ENCODE results near the gene RPS3. TPM values are rescaled to one million over a fixed set of nuclear protein-coding genes. Genes with fewer than 3 reads are reported as not detected.

The RPS3 gene
- total and polyA plus RNA-seq, 2 of the 13 experiments (the other 11 are each of a cell fraction or from before 2014, with no cell fraction given) = 2,143 to 3,616 TPM

DNA sequence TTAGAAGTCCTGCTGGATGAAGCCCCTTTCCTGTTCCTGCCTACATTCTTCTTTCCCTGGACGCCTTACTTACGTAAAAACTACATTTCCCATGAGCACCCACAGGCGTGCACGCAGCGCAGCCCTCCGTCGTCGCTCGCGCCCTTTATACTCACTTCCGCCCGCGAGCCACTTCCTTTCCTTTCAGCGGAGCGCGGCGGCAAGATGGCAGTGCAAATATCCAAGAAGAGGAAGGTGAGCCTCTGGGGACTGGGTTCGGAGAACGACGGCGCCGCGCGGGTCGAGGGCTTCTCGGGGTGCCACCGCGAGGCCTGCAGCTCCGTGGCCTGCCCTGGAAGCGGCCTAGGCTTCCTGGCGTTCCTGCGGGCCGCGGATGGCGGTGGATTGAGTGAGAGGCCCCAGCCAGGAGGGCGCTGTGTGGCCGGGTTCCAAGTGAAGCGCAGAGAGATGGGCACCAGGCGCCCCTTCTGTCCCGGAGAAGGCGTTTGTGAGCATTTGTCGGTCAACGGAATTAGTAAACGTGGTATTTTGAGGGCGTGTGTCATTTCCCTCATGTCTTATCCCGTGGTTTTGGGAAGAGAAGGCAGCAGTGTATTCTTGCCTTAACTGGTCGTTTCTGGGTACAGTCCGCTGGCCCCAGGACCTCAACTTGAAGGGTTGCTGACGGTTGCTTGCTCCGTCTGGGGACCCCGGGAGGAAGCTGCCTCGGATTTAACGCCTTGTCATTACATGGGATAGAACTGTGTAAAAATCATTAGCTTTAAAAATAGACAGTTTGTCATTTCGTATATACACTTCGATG is at the start of gene RPS3 (continued):
- TF ChIP-seq SOX13 (IDR thresholded peaks at IDR 0.05) (no peak), SOX13 (CRISPR knock-in tag; conservative IDR thresholded peaks at IDR 0.05 in 1 of 2, IDR thresholded peaks at IDR 0.05 in 1 of 2) (no peak; a peak in 1 of 4 replicates), MNT (IDR thresholded peaks at IDR 0.05) (no peak), HNRNPL (IDR thresholded peaks at IDR 0.05; ENCODE audit: low read depth, low read length) (peak; percentile 90), ZNF564 (CRISPR knock-in tag; IDR thresholded peaks at IDR 0.05) (no peak), PCBP1 (IDR thresholded peaks at IDR 0.05; ENCODE audit: borderline replicate concordance, low read depth, low read length) (no peak), ZFP90 (CRISPR knock-in tag; IDR thresholded peaks at IDR 0.05; ENCODE audit: borderline replicate concordance) (peak; percentile 96), NFE2L1 (CRISPR knock-in tag; IDR thresholded peaks at IDR 0.05; ENCODE audit: borderline replicate concordance) (peak; percentile 84; the same call in 1 of the 2 replicates), CREM (IDR thresholded peaks at IDR 0.05) (peak; percentile 98), CREM (CRISPR knock-in tag; IDR thresholded peaks at IDR 0.05) (peak; percentile 59; the same call in 1 of the 2 replicates), TFDP1 (CRISPR knock-in tag; IDR thresholded peaks at IDR 0.05; ENCODE audit: borderline replicate concordance) (peak; percentile 92; the same call in 1 of the 2 replicates), SMYD3 (CRISPR knock-in tag; IDR thresholded peaks at IDR 0.05) (peak; percentile 86; the same call in 1 of the 2 replicates), HOMEZ (CRISPR knock-in tag; IDR thresholded peaks at IDR 0.05; ENCODE audit: low read depth) (0 out of 2 replicates have a peak, but pooled peaks have one; percentile 51), ZNF83 (CRISPR knock-in tag; IDR thresholded peaks at IDR 0.05; ENCODE audit: borderline replicate concordance) (peak; percentile 34; the same call in 1 of the 2 replicates), ZNF773 (CRISPR knock-in tag; IDR thresholded peaks at IDR 0.05; ENCODE audit: borderline replicate concordance) (no peak), GFI1 (CRISPR knock-in tag; IDR thresholded peaks at IDR 0.05; ENCODE audit: borderline replicate concordance) (no peak), ZNF33B (CRISPR knock-in tag; IDR thresholded peaks at IDR 0.05) (peak; percentile 95), ZNF362 (CRISPR knock-in tag; IDR thresholded peaks at IDR 0.05; ENCODE audit: borderline replicate concordance) (0 out of 2 replicates have a peak, but pooled peaks have one; percentile 22)
- TF ChIP-seq, protein P1, sequence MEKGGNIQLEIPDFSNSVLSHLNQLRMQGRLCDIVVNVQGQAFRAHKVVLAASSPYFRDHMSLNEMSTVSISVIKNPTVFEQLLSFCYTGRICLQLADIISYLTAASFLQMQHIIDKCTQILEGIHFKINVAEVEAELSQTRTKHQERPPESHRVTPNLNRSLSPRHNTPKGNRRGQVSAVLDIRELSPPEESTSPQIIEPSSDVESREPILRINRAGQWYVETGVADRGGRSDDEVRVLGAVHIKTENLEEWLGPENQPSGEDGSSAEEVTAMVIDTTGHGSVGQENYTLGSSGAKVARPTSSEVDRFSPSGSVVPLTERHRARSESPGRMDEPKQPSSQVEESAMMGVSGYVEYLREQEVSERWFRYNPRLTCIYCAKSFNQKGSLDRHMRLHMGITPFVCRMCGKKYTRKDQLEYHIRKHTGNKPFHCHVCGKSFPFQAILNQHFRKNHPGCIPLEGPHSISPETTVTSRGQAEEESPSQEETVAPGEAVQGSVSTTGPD (CRISPR knock-in tag; IDR thresholded peaks at IDR 0.05) = no peak
- TF ChIP-seq, protein P2, sequence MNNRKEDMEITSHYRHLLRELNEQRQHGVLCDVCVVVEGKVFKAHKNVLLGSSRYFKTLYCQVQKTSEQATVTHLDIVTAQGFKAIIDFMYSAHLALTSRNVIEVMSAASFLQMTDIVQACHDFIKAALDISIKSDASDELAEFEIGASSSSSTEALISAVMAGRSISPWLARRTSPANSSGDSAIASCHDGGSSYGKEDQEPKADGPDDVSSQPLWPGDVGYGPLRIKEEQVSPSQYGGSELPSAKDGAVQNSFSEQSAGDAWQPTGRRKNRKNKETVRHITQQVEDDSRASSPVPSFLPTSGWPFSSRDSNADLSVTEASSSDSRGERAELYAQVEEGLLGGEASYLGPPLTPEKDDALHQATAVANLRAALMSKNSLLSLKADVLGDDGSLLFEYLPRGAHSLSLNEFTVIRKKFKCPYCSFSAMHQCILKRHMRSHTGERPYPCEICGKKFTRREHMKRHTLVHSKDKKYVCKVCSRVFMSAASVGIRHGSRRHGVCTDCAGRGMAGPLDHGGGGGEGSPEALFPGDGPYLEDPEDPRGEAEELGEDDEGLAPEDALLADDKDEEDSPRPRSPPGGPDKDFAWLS (CRISPR knock-in tag; IDR thresholded peaks at IDR 0.05; ENCODE audit: borderline replicate concordance) = no peak

All from HepG2 (cell line).